ENCODE data around the gene NUDT7.

- no peak for TF ChIP-seq CTCF (conservative IDR thresholded peaks at IDR 0.05; ENCODE audit: low read depth, low read length)
- TF ChIP-seq EZH2 (IDR thresholded peaks at IDR 0.05; ENCODE audit: borderline replicate concordance, low read depth, low read length, poor library complexity, severe bottlenecking): no peak
Observed at GRCh38 chr16:77787452-77787851, 65.1 kb downstream of the NUDT7 start.

Data from A673 (cell line).